HG03442 (cell line): Measurements from ENCODE around the gene CLEC16A.

Experiments used
- ATAC-seq: cut with Tn5 transposase; IDR thresholded peaks from one replicate; pipeline ENCODE4 v1.9.1; 2021; ENCODE audit warnings: mild to moderate bottlenecking, moderate library complexity; ENCODE audit not compliant: unreplicated experiment

Gene CLEC16A

GRCh38 chr16:11056090-11056992, 112.0 kb downstream of the CLEC16A start:
- ATAC-seq: no peak

- ATAC-seq: no peak
Observed at GRCh38 chr16:11056993-11057649, 112.8 kb downstream of the CLEC16A start.

- ATAC-seq: no peak
Observed at GRCh38 chr16:11057711-11058345, 113.5 kb downstream of the CLEC16A start.

GRCh38 chr16:11058832-11059231, 114.5 kb downstream of the CLEC16A start:
- ATAC-seq: no peak

GRCh38 chr16:11059588-11059987, 115.2 kb downstream of the CLEC16A start:
- ATAC-seq: no peak

GRCh38 chr16:11060364-11060763, 116.0 kb downstream of the CLEC16A start:
- ATAC-seq: no peak

- no peak for ATAC-seq
Observed at GRCh38 chr16:11060842-11061241, 116.5 kb downstream of the CLEC16A start.

GRCh38 chr16:11061629-11062270, 117.4 kb downstream of the CLEC16A start:
- ATAC-seq: no peak

- ATAC-seq: no peak
Observed at GRCh38 chr16:11063448-11064201, 119.3 kb downstream of the CLEC16A start.

GRCh38 chr16:11064202-11064540, 119.8 kb downstream of the CLEC16A start:
- no peak for ATAC-seq

GRCh38 chr16:11064851-11065250, 120.5 kb downstream of the CLEC16A start:
- no peak for ATAC-seq

GRCh38 chr16:11066261-11066870, 122.0 kb downstream of the CLEC16A start:
- no peak for ATAC-seq

- ATAC-seq: no peak
Observed at GRCh38 chr16:11067266-11067665, 122.9 kb downstream of the CLEC16A start.

- no peak for ATAC-seq
Observed at GRCh38 chr16:11067697-11068141, 123.4 kb downstream of the CLEC16A start.

- no peak for ATAC-seq
Observed at GRCh38 chr16:11071829-11072228, 127.5 kb downstream of the CLEC16A start.

GRCh38 chr16:11072420-11073153, 128.2 kb downstream of the CLEC16A start:
- ATAC-seq: no peak

GRCh38 chr16:11073407-11073999, 129.1 kb downstream of the CLEC16A start:
- no peak for ATAC-seq

GRCh38 chr16:11074131-11074530, 129.8 kb downstream of the CLEC16A start:
- ATAC-seq: no peak

- ATAC-seq: no peak
Observed at GRCh38 chr16:11075163-11075562, 130.8 kb downstream of the CLEC16A start.
